Measurements from ENCODE around the gene CSN3. TPM values are rescaled to one million over a fixed set of nuclear protein-coding genes. Genes with fewer than 3 reads are reported as not detected.
"Not testable (repeated sequence)": the region's sequence is repeated elsewhere in the genome, so short reads cannot be mapped to it uniquely, and the experiment has no call there.

Gene CSN3
- not detected in 3 replicates for total RNA-seq

GRCh38 chr4:70242297-70242696, at the start of gene CSN3:
Gene CSN3, plus strand, starts transcription at chr4:70242597. Its CDS starts 2,223 bp downstream, at chr4:70244820.
- not testable (repeated sequence) for H3K27ac Mint-ChIP-seq; DNase-seq (ENCODE audit: low spot score in 2 of 2, unreplicated experiment in 2 of 2); H3K27me3 Mint-ChIP-seq (ENCODE audit: low read depth); H3K4me3 Mint-ChIP-seq; H3K36me3 Mint-ChIP-seq; H3K9me3 Mint-ChIP-seq
- H3K4me1 Mint-ChIP-seq = peaks cover 20% of the 10 kb centered on the region

GRCh38 chr4:70192895-70193294, 49.5 kb upstream of the CSN3 start:
- TF ChIP-seq CTCF (IDR thresholded peaks at IDR 0.05; ENCODE audit: unreplicated experiment) = no peak

DNA sequence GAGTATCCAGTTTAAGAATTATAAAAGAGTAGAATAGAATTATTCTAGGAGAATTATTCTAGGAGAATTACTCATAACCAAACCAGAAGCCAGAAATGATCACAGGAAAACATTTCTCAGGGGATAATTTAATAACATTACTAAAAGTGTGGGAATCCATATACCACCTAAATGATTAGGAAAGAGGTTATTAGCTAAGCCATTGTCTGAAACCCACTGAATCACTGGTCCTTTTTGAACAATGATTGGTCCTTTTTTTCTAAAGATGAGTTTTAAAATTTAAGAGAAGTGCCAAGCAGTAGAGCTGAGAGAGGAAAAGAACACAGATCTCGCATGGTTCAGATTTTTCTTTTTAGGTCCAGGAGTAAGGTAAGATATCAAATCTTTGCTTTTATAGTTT, 47.0 kb upstream of the CSN3 start, which contains the start of gene ODAM:
ODAM (plus strand) TSS at position 301 of the 400 bp plus-strand sequence. CDS start 819 bp downstream, outside the sequence.
- Mint-ChIP-seq H3K27ac (no peak within 1 kb of the TSS), H3K4me3 (no peak within 1 kb of the TSS), H3K4me1 (peaks cover 22% of the 10 kb centered on the region), H3K9me3 (peaks cover 4% of the 10 kb centered on the region), H3K27me3 (ENCODE audit: low read depth) (no peaks in the 10 kb centered on the region), H3K36me3 (no peaks in the 10 kb centered on the region)
- no peak for DNase-seq (ENCODE audit: low spot score in 2 of 2, unreplicated experiment in 2 of 2)
- TF ChIP-seq CTCF (IDR thresholded peaks at IDR 0.05; ENCODE audit: unreplicated experiment) = no peak

More at GRCh38 chr4:70192895-70193294, 49.5 kb upstream of the CSN3 start:
- no peak for DNase-seq (ENCODE audit: low spot score in 2 of 2, unreplicated experiment in 2 of 2)
- H3K27me3 Mint-ChIP-seq (ENCODE audit: low read depth) = no peaks in the 10 kb centered on the region
- no peaks in the 10 kb centered on the region for H3K36me3 Mint-ChIP-seq
- H3K4me3 Mint-ChIP-seq = no peak overlapping the region
- peaks cover 7% of the 10 kb centered on the region for H3K4me1 Mint-ChIP-seq
- H3K9me3 Mint-ChIP-seq = peaks cover 8% of the 10 kb centered on the region
- H3K27ac Mint-ChIP-seq = no peak overlapping the region

- H3K4me1 Mint-ChIP-seq = peaks cover 22% of the 10 kb centered on the region
- no peak overlapping the region for H3K27ac Mint-ChIP-seq
- no peak overlapping the region for H3K4me3 Mint-ChIP-seq
- no peak for TF ChIP-seq CTCF (IDR thresholded peaks at IDR 0.05; ENCODE audit: unreplicated experiment)
- no peak for DNase-seq (ENCODE audit: low spot score in 2 of 2, unreplicated experiment in 2 of 2)
- H3K9me3 Mint-ChIP-seq = no peaks in the 10 kb centered on the region
- H3K36me3 Mint-ChIP-seq = no peaks in the 10 kb centered on the region
- no peaks in the 10 kb centered on the region for H3K27me3 Mint-ChIP-seq (ENCODE audit: low read depth)
These were observed 45.5 kb upstream of the CSN3 start for GRCh38 chr4:70196857-70197256.

DNA sequence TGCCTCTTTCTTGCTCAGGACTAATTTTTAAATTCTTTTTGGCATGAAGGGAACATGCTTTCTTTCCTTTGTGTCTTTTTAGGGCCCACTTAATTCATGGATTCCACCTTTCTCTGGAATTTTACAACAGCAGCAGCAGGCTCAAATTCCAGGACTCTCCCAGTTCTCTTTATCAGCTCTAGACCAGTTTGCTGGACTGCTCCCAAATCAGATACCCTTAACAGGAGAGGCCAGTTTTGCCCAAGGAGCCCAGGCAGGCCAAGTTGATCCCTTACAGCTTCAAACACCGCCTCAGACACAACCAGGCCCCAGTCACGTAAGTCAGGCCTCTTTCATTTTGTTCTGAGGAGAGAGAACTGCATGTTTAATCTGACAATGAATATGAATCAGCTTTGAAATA, 44.6 kb upstream of the CSN3 start:
- no peak overlapping the region for H3K4me3 Mint-ChIP-seq

GRCh38 chr4:70203601-70204000, 38.8 kb upstream of the CSN3 start:
- Mint-ChIP-seq H3K36me3 (no peaks in the 10 kb centered on the region), H3K4me3 (no peak overlapping the region), H3K27ac (no peak overlapping the region), H3K9me3 (peaks cover 5% of the 10 kb centered on the region), H3K4me1 (peaks cover 8% of the 10 kb centered on the region), H3K27me3 (ENCODE audit: low read depth) (peaks cover 4% of the 10 kb centered on the region)
- no peak for DNase-seq (ENCODE audit: low spot score in 2 of 2, unreplicated experiment in 2 of 2)
- TF ChIP-seq CTCF (IDR thresholded peaks at IDR 0.05; ENCODE audit: unreplicated experiment) = no peak

More for the DNA sequence above, 44.6 kb upstream of the CSN3 start:
- H3K27ac Mint-ChIP-seq = peak overlapping the region; percentile 96
- no peaks in the 10 kb centered on the region for H3K27me3 Mint-ChIP-seq (ENCODE audit: low read depth)
- no peaks in the 10 kb centered on the region for H3K9me3 Mint-ChIP-seq
- peak in 1 of 2 experiments; percentile 40 for DNase-seq (ENCODE audit: low spot score in 2 of 2, unreplicated experiment in 2 of 2)
- H3K4me1 Mint-ChIP-seq = peaks cover 22% of the 10 kb centered on the region
- H3K36me3 Mint-ChIP-seq = no peaks in the 10 kb centered on the region
- TF ChIP-seq CTCF (IDR thresholded peaks at IDR 0.05; ENCODE audit: unreplicated experiment) = no peak

GRCh38 chr4:70212752-70213151, 29.6 kb upstream of the CSN3 start:
- H3K27ac Mint-ChIP-seq; DNase-seq (ENCODE audit: low spot score in 2 of 2, unreplicated experiment in 2 of 2); H3K27me3 Mint-ChIP-seq (ENCODE audit: low read depth); H3K4me3 Mint-ChIP-seq; H3K4me1 Mint-ChIP-seq; H3K36me3 Mint-ChIP-seq: not testable (repeated sequence)
- H3K9me3 Mint-ChIP-seq = peaks cover 39% of the 10 kb centered on the region

DNA sequence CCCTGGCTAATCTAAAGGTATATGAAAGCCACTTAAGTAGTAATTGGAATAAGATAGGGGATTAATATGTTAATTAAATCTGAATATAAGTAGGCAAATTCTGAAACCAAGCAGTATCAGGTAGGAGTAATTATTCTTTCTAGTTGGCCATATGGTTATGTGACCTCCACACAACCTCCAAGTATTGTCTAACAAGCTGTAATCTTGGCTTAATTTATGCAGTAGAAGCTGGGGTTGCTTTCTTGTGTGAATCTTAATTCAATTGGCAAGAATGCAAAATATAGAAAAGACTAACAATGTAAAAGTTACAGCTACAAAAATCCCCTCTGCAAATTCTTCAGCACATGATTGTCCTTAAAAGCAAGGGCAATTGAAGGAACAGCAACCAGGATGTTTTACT, 26.3 kb upstream of the CSN3 start:
- not testable (repeated sequence) for DNase-seq (ENCODE audit: low spot score in 2 of 2, unreplicated experiment in 2 of 2); H3K36me3 Mint-ChIP-seq; H3K27me3 Mint-ChIP-seq (ENCODE audit: low read depth); H3K27ac Mint-ChIP-seq; H3K4me3 Mint-ChIP-seq; H3K4me1 Mint-ChIP-seq
- peaks cover 19% of the 10 kb centered on the region for H3K9me3 Mint-ChIP-seq

GRCh38 chr4:70216550-70216949, 25.8 kb upstream of the CSN3 start:
- not testable (repeated sequence) for H3K4me3 Mint-ChIP-seq; H3K27ac Mint-ChIP-seq; H3K36me3 Mint-ChIP-seq; DNase-seq (ENCODE audit: low spot score in 2 of 2, unreplicated experiment in 2 of 2); H3K4me1 Mint-ChIP-seq; H3K27me3 Mint-ChIP-seq (ENCODE audit: low read depth)
- H3K9me3 Mint-ChIP-seq = peaks cover 15% of the 10 kb centered on the region
